ENCODE measurements around the gene ESF1.

GRCh38 chr20:13735826-13736225 lies 48.9 kb downstream of the ESF1 start:
- no peak for TF ChIP-seq MAX (CRISPR knock-in tag; IDR thresholded peaks at IDR 0.05)
- no peak for TF ChIP-seq ZMAT4 (CRISPR knock-in tag; IDR thresholded peaks at IDR 0.05)
- TF ChIP-seq CTCF (IDR thresholded peaks at IDR 0.05), result no peak
- TF ChIP-seq ELF4 (CRISPR knock-in tag; IDR thresholded peaks at IDR 0.05; ENCODE audit: low read depth), result no peak
- no peak for TF ChIP-seq ESRRA (CRISPR knock-in tag; IDR thresholded peaks at IDR 0.05; ENCODE audit: borderline replicate concordance)
- TF ChIP-seq ZNF138 (CRISPR knock-in tag; conservative IDR thresholded peaks at IDR 0.05), result no peak
- TF ChIP-seq TCF7 (CRISPR knock-in tag; IDR thresholded peaks at IDR 0.05; ENCODE audit: low read depth), result no peak
- no peak for TF ChIP-seq ATF6 (CRISPR knock-in tag; IDR thresholded peaks at IDR 0.05)
